ENCODE measurements around the gene PLAC1.

The PLAC1 gene

GRCh38 chrX:134669378-134670098 is 11.3 kb upstream of the PLAC1 start:
- no peaks in the 10 kb centered on the region for H3K36me3 Mint-ChIP-seq (ENCODE audit: low read depth)
- no peak overlapping the region for H3K4me3 Mint-ChIP-seq
- peaks cover 6% of the 10 kb centered on the region for H3K27me3 Mint-ChIP-seq (ENCODE audit: low read depth, poor library complexity)
- DNase-seq: no peak
- peaks cover 47% of the 10 kb centered on the region for H3K4me1 Mint-ChIP-seq
- H3K9me3 Mint-ChIP-seq: peaks cover 49% of the 10 kb centered on the region
- no peak overlapping the region for H3K27ac Mint-ChIP-seq
- TF ChIP-seq, protein P1, sequence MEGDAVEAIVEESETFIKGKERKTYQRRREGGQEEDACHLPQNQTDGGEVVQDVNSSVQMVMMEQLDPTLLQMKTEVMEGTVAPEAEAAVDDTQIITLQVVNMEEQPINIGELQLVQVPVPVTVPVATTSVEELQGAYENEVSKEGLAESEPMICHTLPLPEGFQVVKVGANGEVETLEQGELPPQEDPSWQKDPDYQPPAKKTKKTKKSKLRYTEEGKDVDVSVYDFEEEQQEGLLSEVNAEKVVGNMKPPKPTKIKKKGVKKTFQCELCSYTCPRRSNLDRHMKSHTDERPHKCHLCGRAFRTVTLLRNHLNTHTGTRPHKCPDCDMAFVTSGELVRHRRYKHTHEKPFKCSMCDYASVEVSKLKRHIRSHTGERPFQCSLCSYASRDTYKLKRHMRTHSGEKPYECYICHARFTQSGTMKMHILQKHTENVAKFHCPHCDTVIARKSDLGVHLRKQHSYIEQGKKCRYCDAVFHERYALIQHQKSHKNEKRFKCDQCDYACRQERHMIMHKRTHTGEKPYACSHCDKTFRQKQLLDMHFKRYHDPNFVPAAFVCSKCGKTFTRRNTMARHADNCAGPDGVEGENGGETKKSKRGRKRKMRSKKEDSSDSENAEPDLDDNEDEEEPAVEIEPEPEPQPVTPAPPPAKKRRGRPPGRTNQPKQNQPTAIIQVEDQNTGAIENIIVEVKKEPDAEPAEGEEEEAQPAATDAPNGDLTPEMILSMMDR (IDR thresholded peaks at IDR 0.05): no peak

DNA sequence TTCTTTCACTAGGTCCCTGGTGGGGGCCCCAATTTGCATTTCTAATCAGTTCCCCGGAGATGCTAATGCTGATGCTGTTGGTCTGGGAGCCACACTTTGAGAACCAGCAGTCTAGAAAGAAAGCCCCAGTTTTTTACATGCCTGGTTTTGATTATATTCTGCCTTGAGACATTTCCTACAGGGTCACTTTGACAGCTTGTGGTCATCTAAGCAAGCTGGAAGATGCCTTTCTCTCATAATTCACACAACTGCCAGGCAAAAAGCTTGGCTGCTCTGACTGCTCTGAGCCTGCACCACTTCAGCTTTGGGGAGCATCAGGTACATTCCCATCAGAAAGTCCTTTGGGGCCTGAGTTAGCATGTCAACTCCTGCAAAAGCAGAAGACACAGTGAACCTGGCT is 5.9 kb upstream of the PLAC1 start:
- peaks cover 52% of the 10 kb centered on the region for H3K9me3 Mint-ChIP-seq

GRCh38 chrX:134661295-134661694 is 3.0 kb upstream of the PLAC1 start:
- H3K9me3 Mint-ChIP-seq: peaks cover 44% of the 10 kb centered on the region
- no peak overlapping the region for H3K27ac Mint-ChIP-seq
- H3K36me3 Mint-ChIP-seq (ENCODE audit: low read depth): no peaks in the 10 kb centered on the region
- H3K4me1 Mint-ChIP-seq: peaks cover 33% of the 10 kb centered on the region
- H3K4me3 Mint-ChIP-seq: no peak overlapping the region
- TF ChIP-seq, protein P1 (IDR thresholded peaks at IDR 0.05): no peak
- H3K27me3 Mint-ChIP-seq (ENCODE audit: low read depth, poor library complexity): peaks cover 6% of the 10 kb centered on the region
- DNase-seq: no peak

More for the DNA sequence above, 5.9 kb upstream of the PLAC1 start:
- Mint-ChIP-seq H3K4me3 (no peak overlapping the region), H3K27ac (no peak overlapping the region), H3K27me3 (ENCODE audit: low read depth, poor library complexity) (peaks cover 5% of the 10 kb centered on the region), H3K4me1 (peaks cover 18% of the 10 kb centered on the region), H3K36me3 (ENCODE audit: low read depth) (no peaks in the 10 kb centered on the region)
- DNase-seq: no peak
- TF ChIP-seq, protein P1 (IDR thresholded peaks at IDR 0.05): no peak

DNA sequence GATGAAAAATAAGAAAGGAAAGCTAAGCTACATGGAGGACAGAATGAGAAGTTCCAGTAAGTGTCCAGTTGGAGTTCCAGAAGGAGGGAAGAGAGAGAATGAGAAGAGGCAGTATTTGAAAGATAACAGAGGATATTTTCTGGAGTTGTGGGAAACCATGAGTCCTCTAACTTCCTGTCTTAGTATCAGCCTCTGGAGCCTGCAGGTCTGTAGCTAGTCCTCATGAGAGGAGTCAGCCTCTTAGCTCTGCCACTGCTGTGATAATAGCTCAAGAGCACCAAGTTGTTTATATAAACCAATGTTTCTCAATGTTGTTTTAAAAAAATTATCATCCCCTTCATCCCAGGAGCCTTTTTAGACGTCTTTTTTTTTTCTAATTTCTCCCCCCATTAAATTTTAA is 2.4 kb upstream of the PLAC1 start:
- peaks cover 5% of the 10 kb centered on the region for H3K27me3 Mint-ChIP-seq (ENCODE audit: low read depth, poor library complexity)
- no peak for DNase-seq
- peaks cover 42% of the 10 kb centered on the region for H3K9me3 Mint-ChIP-seq
- TF ChIP-seq, protein P1 (IDR thresholded peaks at IDR 0.05): no peak
- peaks cover 37% of the 10 kb centered on the region for H3K4me1 Mint-ChIP-seq
- H3K27ac Mint-ChIP-seq: no peak overlapping the region
- H3K36me3 Mint-ChIP-seq (ENCODE audit: low read depth): no peaks in the 10 kb centered on the region
- no peak overlapping the region for H3K4me3 Mint-ChIP-seq

DNA sequence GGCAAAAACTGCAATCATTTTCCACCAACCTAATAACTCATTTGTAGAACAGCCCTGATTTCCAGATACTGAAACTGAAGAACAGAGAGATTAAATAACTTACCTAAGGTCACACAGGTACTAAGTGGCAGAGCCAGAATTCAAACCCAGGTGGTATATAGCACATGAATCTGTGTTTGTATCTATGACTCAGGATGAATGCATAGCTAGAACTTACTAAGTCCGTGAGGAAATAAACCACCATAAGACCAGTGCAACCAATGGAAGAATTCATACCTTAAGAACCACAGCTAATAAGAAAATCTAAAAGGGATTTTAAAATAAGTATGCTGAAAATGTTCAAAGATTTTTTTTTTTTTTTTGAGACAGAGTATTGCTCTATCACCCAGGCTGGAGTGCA is 1.5 kb upstream of the PLAC1 start:
- Mint-ChIP-seq H3K4me3 (no peak overlapping the region), H3K27ac (no peak overlapping the region), H3K4me1 (peaks cover 37% of the 10 kb centered on the region), H3K27me3 (ENCODE audit: low read depth, poor library complexity) (peaks cover 5% of the 10 kb centered on the region), H3K36me3 (ENCODE audit: low read depth) (no peaks in the 10 kb centered on the region), H3K9me3 (peaks cover 43% of the 10 kb centered on the region)
- TF ChIP-seq, protein P1 (IDR thresholded peaks at IDR 0.05): no peak
- no peak for DNase-seq

GRCh38 chrX:134658760-134659023 is 421 bp upstream of the PLAC1 start:
- peaks cover 39% of the 10 kb centered on the region for H3K9me3 Mint-ChIP-seq
- no peak for DNase-seq
- H3K4me3 Mint-ChIP-seq: no peak overlapping the region
- H3K4me1 Mint-ChIP-seq: peaks cover 34% of the 10 kb centered on the region
- H3K27me3 Mint-ChIP-seq (ENCODE audit: low read depth, poor library complexity): peaks cover 2% of the 10 kb centered on the region
- no peaks in the 10 kb centered on the region for H3K36me3 Mint-ChIP-seq (ENCODE audit: low read depth)
- H3K27ac Mint-ChIP-seq: no peak overlapping the region
- TF ChIP-seq, protein P1 (IDR thresholded peaks at IDR 0.05): no peak

Data from nephron progenitor cell (in vitro differentiated cells).